ENCODE results near the gene GAD1. TPM values are rescaled to one million over a fixed set of nuclear protein-coding genes. Genes with fewer than 3 reads are reported as not detected.

GAD1 gene
- polyA plus RNA-seq, 1 donor from 2014 or later: 56.3 TPM

GRCh38 chr2:170824526-170825015 is 7.9 kb downstream of the GAD1 start:
- H3K79me2 ChIP-seq (replicated peaks; ENCODE audit: insufficient read depth, low read length): no peaks in the 10 kb centered on the region
- H2AFZ ChIP-seq (ENCODE audit: low read depth, low read length): no peak overlapping the region
- no peaks in the 10 kb centered on the region for H3K36me3 ChIP-seq (ENCODE audit: insufficient read depth, low read length)
- H3K9me2 ChIP-seq (ENCODE audit: insufficient read depth, low read length): no peaks in the 10 kb centered on the region
- no peaks in the 10 kb centered on the region for H4K20me1 ChIP-seq (ENCODE audit: insufficient read depth)
- H3K27me3 ChIP-seq (ENCODE audit: insufficient read depth, low read depth, low read length): peaks cover 52% of the 10 kb centered on the region
- no peaks in the 10 kb centered on the region for H3F3A ChIP-seq (ENCODE audit: insufficient read depth, low read length, poor library complexity, severe bottlenecking)
- TF ChIP-seq MXI1 (conservative IDR thresholded peaks at IDR 0.05; ENCODE audit: poor library complexity, severe bottlenecking) (no peak), POLR2AphosphoS5 (IDR thresholded peaks at IDR 0.05) (no peak), SMC3 (conservative IDR thresholded peaks at IDR 0.05; ENCODE audit: poor library complexity) (no peak), EZH2 (IDR thresholded peaks at IDR 0.05; ENCODE audit: borderline replicate concordance, insufficient read depth, low read length, poor library complexity, severe bottlenecking) (no peak), TAF1 (IDR thresholded peaks at IDR 0.05; ENCODE audit: low read depth) (no peak), EP300 (conservative IDR thresholded peaks at IDR 0.05; ENCODE audit: poor library complexity, severe bottlenecking) (no peak), REST (IDR thresholded peaks at IDR 0.05; ENCODE audit: borderline replicate concordance) (no peak), RAD21 (conservative IDR thresholded peaks at IDR 0.05) (no peak), CTCF (IDR thresholded peaks at IDR 0.05; ENCODE audit: poor library complexity, severe bottlenecking) (no peak)
- H3K9ac ChIP-seq (ENCODE audit: low read length): no peak overlapping the region
- no peak overlapping the region for H3K4me2 ChIP-seq (ENCODE audit: low read length)
- no peak overlapping the region for H3K27ac ChIP-seq (ENCODE audit: low read length)
- no peaks in the 10 kb centered on the region for H3K9me3 ChIP-seq (ENCODE audit: low read length)
- H3K4me3 ChIP-seq (ENCODE audit: low read length): no peak overlapping the region

GRCh38 chr2:170827841-170828532 is 11.3 kb downstream of the GAD1 start:
- no peak overlapping the region for H3K27ac ChIP-seq (ENCODE audit: low read length)
- no peaks in the 10 kb centered on the region for H3K36me3 ChIP-seq (ENCODE audit: insufficient read depth, low read length)
- TF ChIP-seq RAD21 (conservative IDR thresholded peaks at IDR 0.05): no peak
- TF ChIP-seq POLR2AphosphoS5 (IDR thresholded peaks at IDR 0.05): no peak
- no peak for TF ChIP-seq TAF1 (IDR thresholded peaks at IDR 0.05; ENCODE audit: low read depth)
- no peak for TF ChIP-seq MXI1 (conservative IDR thresholded peaks at IDR 0.05; ENCODE audit: poor library complexity, severe bottlenecking)
- TF ChIP-seq REST (IDR thresholded peaks at IDR 0.05; ENCODE audit: borderline replicate concordance): no peak
- no peak for TF ChIP-seq CTCF (IDR thresholded peaks at IDR 0.05; ENCODE audit: poor library complexity, severe bottlenecking)
- no peaks in the 10 kb centered on the region for H3K9me3 ChIP-seq (ENCODE audit: low read length)
- H3K79me2 ChIP-seq (replicated peaks; ENCODE audit: insufficient read depth, low read length): no peaks in the 10 kb centered on the region
- no peak overlapping the region for H2AFZ ChIP-seq (ENCODE audit: low read depth, low read length)
- H3K4me3 ChIP-seq (ENCODE audit: low read length): no peak overlapping the region
- no peaks in the 10 kb centered on the region for H4K20me1 ChIP-seq (ENCODE audit: insufficient read depth)
- H3K27me3 ChIP-seq (ENCODE audit: insufficient read depth, low read depth, low read length): peaks cover 18% of the 10 kb centered on the region
- H3F3A ChIP-seq (ENCODE audit: insufficient read depth, low read length, poor library complexity, severe bottlenecking): no peaks in the 10 kb centered on the region
- no peak overlapping the region for H3K4me2 ChIP-seq (ENCODE audit: low read length)
- no peak overlapping the region for H3K9ac ChIP-seq (ENCODE audit: low read length)
- H3K9me2 ChIP-seq (ENCODE audit: insufficient read depth, low read length): no peaks in the 10 kb centered on the region
